ENCODE results near the gene RP9. TPM values are rescaled to one million over a fixed set of nuclear protein-coding genes. Genes with fewer than 3 reads are reported as not detected.
"Not testable (repeated sequence)": the region's sequence is repeated elsewhere in the genome, so short reads cannot be mapped to it uniquely, and the experiment has no call there.

The RP9 gene
- total and polyA plus RNA-seq, 4 experiments from 2014 or later, result 15.1 to 23.9 (median 17.6) TPM

DNA sequence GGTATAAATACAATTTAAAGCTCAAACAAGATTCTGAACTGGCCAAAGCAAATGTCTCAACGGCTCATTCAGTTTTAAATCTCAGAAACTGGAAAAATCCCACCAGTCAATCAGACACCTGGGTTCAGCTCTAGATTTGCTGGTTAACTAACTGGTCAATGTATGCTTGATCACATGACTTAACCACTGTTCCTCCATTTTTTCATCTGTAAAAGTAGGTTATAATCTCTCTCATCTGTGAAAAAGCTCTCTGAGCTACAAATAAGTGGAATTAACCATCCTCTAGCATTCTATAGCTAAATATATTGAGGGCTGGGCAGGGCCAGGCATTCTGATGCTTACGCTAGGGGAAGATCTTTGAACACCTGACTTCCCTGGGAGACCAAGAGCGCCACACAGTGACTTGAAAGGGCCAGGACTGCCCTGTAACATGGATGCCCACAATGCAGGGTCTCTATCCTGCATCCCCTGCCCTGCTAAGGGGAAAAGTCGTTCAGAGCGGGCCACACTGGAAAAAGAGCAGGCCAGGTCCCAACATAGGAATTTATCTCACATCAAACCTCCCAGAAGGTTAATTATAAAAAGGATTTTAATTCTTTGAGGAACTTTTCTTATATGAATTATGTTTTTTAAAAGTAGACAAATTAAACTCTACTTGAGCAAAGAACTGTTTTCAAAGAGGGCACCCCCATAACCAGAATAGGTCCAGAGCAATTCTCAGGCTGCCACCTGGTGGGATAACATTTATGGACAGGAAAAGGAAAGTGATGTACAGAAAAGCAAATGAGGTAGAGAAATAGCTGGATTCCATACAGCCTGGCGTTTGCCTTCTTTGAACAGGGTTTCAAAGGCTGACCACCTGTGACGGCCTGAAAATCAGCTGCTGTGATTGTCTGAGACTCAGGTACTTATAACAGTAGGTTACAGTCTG, 1.8 kb downstream of the RP9 start:
- Histone ChIP-seq H3K9me3 (ENCODE audit: control insufficient read depth in 1 of 2, low read length in 2 of 2) (no peaks in the 10 kb centered on the region), H3K36me3 (ENCODE audit: insufficient read depth, low read length) (peaks cover 7% of the 10 kb centered on the region), H3K4me1 (ENCODE audit: insufficient read depth, low read length) (peaks cover 38% of the 10 kb centered on the region), H3K27me3 (ENCODE audit: insufficient read depth, low read length) (no peaks in the 10 kb centered on the region), H3K4me3 (ENCODE audit: low read length in 2 of 2) (peak overlapping the region; percentile 25 to 59), H3K27ac (ENCODE audit: low read depth, low read length) (no peak overlapping the region)
- Mint-ChIP-seq H3K4me1 (peaks cover 26 to 57% (median 43%) of the 10 kb centered on the region in 4 donors), H3K27ac (peak overlapping the region in 5 of 7 donors; percentile 15 to 69 (median 62)), H3K36me3 (peaks cover 6 to 18% of the 10 kb centered on the region in 2 donors), H3K9me3 (no peaks in the 10 kb centered on the region), H3K4me3 (peak overlapping the region; percentile 67 to 95 (median 86)), H3K27me3 (peaks cover 3% of the 10 kb centered on the region in 2 donors)
- DNase-seq, result peak in 4 of 5 donors; percentile 16 to 44 (median 39)
- CTCF ChIA-PET (ENCODE audit: partially characterized antibody), result interaction anchor here (0.6 to 5.5 kb wide), 31 partner anchors 14 to 415 kb away, joined by 3 to 52 read pairs (median 5); partner anchors contain the start of genes BBS9 and NT5C3A
- intact Hi-C loops (cut with micrococcal nuclease), result loop anchor here (2.0 to 10.0 kb wide), 5 partner anchors 143 to 415 kb away; no protein-coding TSS in a partner anchor
- POLR2A ChIA-PET (ENCODE audit: partially characterized antibody), result interaction anchor here (0.8 to 3.2 kb wide), 7 partner anchors 22 to 618 kb away, joined by 3 to 26 read pairs (median 10); partner anchors contain the start of genes BBS9, KBTBD2, LSM5 and NT5C3A

- Mint-ChIP-seq H3K27me3 (no peaks in the 10 kb centered on the region), H3K4me1 (peaks cover 15 to 31% (median 24%) of the 10 kb centered on the region in 4 donors), H3K36me3 (peaks cover 29 to 59% of the 10 kb centered on the region in 2 donors), H3K9me3 (no peaks in the 10 kb centered on the region), H3K27ac (no peak overlapping the region), H3K4me3 (no peak overlapping the region)
- DNase-seq, result no peak
- Histone ChIP-seq H3K9me3 (ENCODE audit: control insufficient read depth in 1 of 2, low read length in 2 of 2) (no peaks in the 10 kb centered on the region), H3K27me3 (ENCODE audit: insufficient read depth, low read length) (no peaks in the 10 kb centered on the region), H3K4me3 (ENCODE audit: low read length in 2 of 2) (no peak overlapping the region), H3K27ac (ENCODE audit: low read depth, low read length) (no peak overlapping the region), H3K4me1 (ENCODE audit: insufficient read depth, low read length) (peaks cover 15% of the 10 kb centered on the region), H3K36me3 (ENCODE audit: insufficient read depth, low read length) (peaks cover 39% of the 10 kb centered on the region)
- CTCF ChIA-PET (ENCODE audit: partially characterized antibody), result interaction anchor here (3.6 kb wide), 1 partner anchor 255 kb away, joined by 9 read pairs; no protein-coding TSS in a partner anchor
- intact Hi-C loops (cut with micrococcal nuclease), result loop anchor here (10.0 kb wide), 1 partner anchor 157 kb away; no protein-coding TSS in a partner anchor
- POLR2A ChIA-PET (ENCODE audit: partially characterized antibody), result no interaction called here
Measured at GRCh38 chr7:33101906-33102305, 7.3 kb downstream of the RP9 start.

- Histone ChIP-seq H3K27ac (ENCODE audit: low read depth, low read length) (no peak overlapping the region), H3K36me3 (ENCODE audit: insufficient read depth, low read length) (peaks cover 51% of the 10 kb centered on the region), H3K4me1 (ENCODE audit: insufficient read depth, low read length) (peaks cover 3% of the 10 kb centered on the region), H3K27me3 (ENCODE audit: insufficient read depth, low read length) (no peaks in the 10 kb centered on the region), H3K9me3 (ENCODE audit: control insufficient read depth in 1 of 2, low read length in 2 of 2) (no peaks in the 10 kb centered on the region), H3K4me3 (ENCODE audit: low read length in 2 of 2) (no peak overlapping the region)
- no peaks in the 10 kb centered on the region for H3K9me3 Mint-ChIP-seq
- H3K27me3 Mint-ChIP-seq, result no peaks in the 10 kb centered on the region
- peaks cover 39 to 70% of the 10 kb centered on the region in 2 donors for H3K36me3 Mint-ChIP-seq
- no peak overlapping the region for H3K4me3 Mint-ChIP-seq
- CTCF ChIA-PET (ENCODE audit: partially characterized antibody), result interaction anchor here (3.6 kb wide), 1 partner anchor 254 kb away, joined by 9 read pairs; no protein-coding TSS in a partner anchor
- H3K27ac Mint-ChIP-seq, result no peak overlapping the region
- intact Hi-C loops (cut with micrococcal nuclease), result loop anchor here (10.0 kb wide), 1 partner anchor 156 kb away; no protein-coding TSS in a partner anchor
- no peak for DNase-seq
- POLR2A ChIA-PET (ENCODE audit: partially characterized antibody), result no interaction called here
- peaks cover 10 to 20% (median 15%) of the 10 kb centered on the region in 4 donors for H3K4me1 Mint-ChIP-seq
Measured at GRCh38 chr7:33100770-33101169, 8.4 kb downstream of the RP9 start.

DNA sequence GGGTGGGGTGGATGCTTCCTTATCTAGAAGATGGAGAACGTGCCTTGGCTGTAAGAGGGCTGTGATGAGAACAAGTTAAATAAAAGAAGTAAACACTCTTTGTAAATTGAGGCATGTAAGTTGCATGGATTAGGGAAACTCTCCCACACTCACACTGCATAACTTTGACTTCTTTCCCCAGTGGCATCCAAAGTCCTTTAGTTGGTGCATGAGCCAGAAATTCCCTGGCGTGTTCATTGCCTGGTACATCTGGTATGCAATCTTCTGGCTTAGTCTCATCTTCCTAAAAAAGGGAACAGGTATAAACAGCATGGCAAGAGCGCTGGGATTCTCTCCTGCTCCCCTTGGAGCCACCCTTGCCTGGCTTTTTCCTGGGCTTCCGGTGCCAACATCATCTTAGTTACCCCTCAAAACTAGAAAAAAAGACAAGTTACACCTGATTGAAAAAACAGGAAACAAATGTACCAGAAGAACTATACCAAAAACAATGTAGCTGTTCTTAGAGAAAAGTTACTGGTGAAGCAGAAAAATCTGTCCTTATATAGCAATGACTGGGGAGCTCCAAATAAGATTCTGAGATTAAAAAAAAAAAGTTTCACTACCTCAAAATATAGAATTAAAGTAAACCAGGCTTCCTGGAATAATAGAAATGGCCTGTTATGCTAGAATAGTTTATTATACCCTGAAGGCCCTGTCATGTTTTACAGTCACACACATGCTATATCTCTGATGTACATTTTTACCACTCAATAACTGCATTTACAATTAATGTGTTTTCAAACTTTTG, 9.9 kb downstream of the RP9 start:
- no peaks in the 10 kb centered on the region for H3K27me3 ChIP-seq (ENCODE audit: insufficient read depth, low read length)
- no peak for DNase-seq
- POLR2A ChIA-PET (ENCODE audit: partially characterized antibody), result no interaction called here
- no peaks in the 10 kb centered on the region for H3K27me3 Mint-ChIP-seq
- no peaks in the 10 kb centered on the region for H3K9me3 Mint-ChIP-seq
- peaks cover 52% of the 10 kb centered on the region for H3K36me3 ChIP-seq (ENCODE audit: insufficient read depth, low read length)
- no peak overlapping the region for H3K27ac ChIP-seq (ENCODE audit: low read depth, low read length)
- H3K36me3 Mint-ChIP-seq, result peaks cover 47 to 78% of the 10 kb centered on the region in 2 donors
- H3K4me3 ChIP-seq (ENCODE audit: low read length in 2 of 2), result no peak overlapping the region
- intact Hi-C loops (cut with micrococcal nuclease), result no loop called here
- CTCF ChIA-PET (ENCODE audit: partially characterized antibody), result no interaction called here
- H3K4me1 ChIP-seq (ENCODE audit: insufficient read depth, low read length), result no peaks in the 10 kb centered on the region
- no peaks in the 10 kb centered on the region for H3K9me3 ChIP-seq (ENCODE audit: control insufficient read depth in 1 of 2, low read length in 2 of 2)
- H3K27ac Mint-ChIP-seq, result peak overlapping the region in 2 of 7 donors; percentile 12 to 52
- H3K4me1 Mint-ChIP-seq, result peaks cover 7 to 10% (median 9%) of the 10 kb centered on the region in 4 donors
- no peak overlapping the region for H3K4me3 Mint-ChIP-seq

DNA sequence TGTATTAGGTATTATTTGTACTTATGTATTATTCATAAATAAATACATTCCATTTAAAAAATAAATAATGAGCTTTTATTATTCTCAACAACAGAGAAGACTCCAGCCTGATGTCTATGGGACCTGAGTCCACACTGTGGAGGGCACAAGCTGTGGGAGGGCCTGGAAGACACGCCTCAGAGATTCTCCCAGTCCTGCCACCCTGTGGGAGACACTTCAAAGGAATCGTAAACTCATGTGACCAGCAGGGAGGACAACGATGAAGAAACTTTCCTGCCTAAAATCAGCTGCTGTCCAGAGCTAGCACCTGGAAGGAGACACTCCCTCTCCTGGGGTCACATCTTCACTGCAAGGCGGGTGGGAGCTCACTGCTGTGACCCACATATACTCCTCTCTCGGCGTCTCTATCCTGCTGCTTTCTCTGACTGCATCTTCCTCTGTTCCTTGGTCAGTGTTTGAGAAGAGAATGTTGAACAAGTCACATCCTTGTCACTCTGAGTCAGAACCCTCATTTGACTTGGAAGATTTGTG, 14.4 kb downstream of the RP9 start:
- H3K4me3 Mint-ChIP-seq; H3K27ac ChIP-seq (ENCODE audit: low read depth, low read length); H3K9me3 Mint-ChIP-seq; H3K27ac Mint-ChIP-seq; H3K4me1 Mint-ChIP-seq; CTCF ChIA-PET (ENCODE audit: partially characterized antibody); H3K27me3 ChIP-seq (ENCODE audit: insufficient read depth, low read length); H3K4me1 ChIP-seq (ENCODE audit: insufficient read depth, low read length); H3K27me3 Mint-ChIP-seq; intact Hi-C loops (cut with micrococcal nuclease); H3K9me3 ChIP-seq (ENCODE audit: control insufficient read depth in 1 of 2, low read length in 2 of 2); H3K4me3 ChIP-seq (ENCODE audit: low read length in 2 of 2); POLR2A ChIA-PET (ENCODE audit: partially characterized antibody); DNase-seq: not testable (repeated sequence)
- H3K36me3 ChIP-seq (ENCODE audit: insufficient read depth, low read length), result peaks cover 44% of the 10 kb centered on the region
- H3K36me3 Mint-ChIP-seq, result peaks cover 43 to 54% of the 10 kb centered on the region in 2 donors

DNA sequence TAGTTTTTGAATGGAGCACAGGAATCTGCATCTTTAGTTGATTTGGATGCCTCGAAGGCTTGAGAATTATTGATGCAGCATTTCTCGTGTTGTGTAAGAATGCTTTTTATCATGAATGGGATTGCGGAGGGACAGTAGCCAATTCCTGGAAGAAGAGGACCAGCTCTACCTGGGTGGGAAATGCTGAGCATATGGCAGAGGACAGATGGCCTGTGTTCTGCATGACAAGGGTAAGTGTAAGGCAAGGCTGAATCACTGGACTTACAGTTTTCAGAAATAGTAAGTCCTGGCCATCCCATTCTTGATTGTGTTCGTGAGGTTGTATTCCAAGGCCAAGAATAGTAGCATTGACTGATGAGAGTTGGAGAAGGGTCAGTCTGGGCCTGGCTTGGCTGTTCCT, 15.9 kb downstream of the RP9 start:
- intact Hi-C loops (cut with micrococcal nuclease), result no loop called here
- Mint-ChIP-seq H3K36me3 (peaks cover 30 to 38% of the 10 kb centered on the region in 2 donors), H3K27me3 (no peaks in the 10 kb centered on the region), H3K9me3 (no peaks in the 10 kb centered on the region), H3K27ac (peak overlapping the region in 1 of 7 donors; percentile 37), H3K4me3 (no peak overlapping the region), H3K4me1 (peaks cover 0 to 2% (median 0%) of the 10 kb centered on the region in 4 donors)
- Histone ChIP-seq H3K27me3 (ENCODE audit: insufficient read depth, low read length) (no peaks in the 10 kb centered on the region), H3K4me3 (ENCODE audit: low read length in 2 of 2) (no peak overlapping the region), H3K36me3 (ENCODE audit: insufficient read depth, low read length) (peaks cover 29% of the 10 kb centered on the region), H3K4me1 (ENCODE audit: insufficient read depth, low read length) (no peaks in the 10 kb centered on the region), H3K9me3 (ENCODE audit: control insufficient read depth in 1 of 2, low read length in 2 of 2) (no peaks in the 10 kb centered on the region), H3K27ac (ENCODE audit: low read depth, low read length) (no peak overlapping the region)
- ChIA-PET POLR2A (ENCODE audit: partially characterized antibody) (no interaction called here), CTCF (ENCODE audit: partially characterized antibody) (no interaction called here)
- no peak for DNase-seq

Measured in CD4-positive, alpha-beta memory T cell (primary cell).